ENCODE data around the gene UNKL.
A peak's percentile ranks its signal among the peaks of the same experiment; 100 is the strongest.

The UNKL gene

DNA sequence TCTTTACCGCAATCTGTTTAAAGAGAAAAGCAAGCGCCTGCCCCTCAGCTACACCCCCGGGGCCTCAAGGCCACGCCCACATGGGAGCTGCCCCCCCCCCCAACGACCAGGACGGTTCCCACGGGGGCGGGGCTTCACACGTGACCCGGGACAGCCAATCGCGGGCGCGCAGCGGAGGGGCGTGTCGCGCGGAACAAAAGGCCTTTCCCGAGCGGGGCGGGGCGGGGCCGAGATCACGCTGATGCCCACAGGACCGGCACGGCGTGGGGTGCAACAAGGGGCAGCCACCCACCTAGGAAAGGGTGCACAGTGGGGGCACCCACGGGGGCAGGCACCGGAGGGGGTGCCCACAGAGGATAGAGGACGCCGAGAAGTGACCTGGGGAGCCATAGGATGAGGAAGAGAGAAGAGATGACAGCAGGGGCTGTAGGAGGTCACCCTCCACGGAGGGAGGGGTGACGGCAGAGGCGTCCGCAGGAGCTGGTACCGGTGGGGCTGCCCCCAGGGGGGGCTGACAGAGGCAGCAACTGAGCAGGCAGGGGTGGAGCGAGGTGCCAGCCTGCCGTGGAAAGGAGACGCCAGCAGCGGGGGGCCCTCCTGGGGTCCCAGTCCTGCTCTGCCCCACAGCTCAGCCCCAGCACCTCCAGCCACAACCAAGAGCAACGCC is 6.2 kb downstream of the UNKL start:
- Histone ChIP-seq H3K4me1 (ENCODE audit: insufficient read depth, low read length) (no peaks in the 10 kb centered on the region), H3K27me3 (ENCODE audit: insufficient read depth, low read length) (no peaks in the 10 kb centered on the region), H3K4me3 (ENCODE audit: low read length) (peak overlapping the region; percentile 92), H3K9ac (ENCODE audit: low read depth, low read length) (peak overlapping the region; percentile 67), H3K9me3 (ENCODE audit: insufficient read depth, low read depth, low read length) (no peaks in the 10 kb centered on the region), H3K27ac (ENCODE audit: low read depth, low read length) (no peak overlapping the region), H3K36me3 (ENCODE audit: insufficient read depth, low read length) (peaks cover 8% of the 10 kb centered on the region; the same call in 1 of the 2 replicates)
- 3% methylated on average over 40 of the region's 42 CpGs for WGBS

DNA sequence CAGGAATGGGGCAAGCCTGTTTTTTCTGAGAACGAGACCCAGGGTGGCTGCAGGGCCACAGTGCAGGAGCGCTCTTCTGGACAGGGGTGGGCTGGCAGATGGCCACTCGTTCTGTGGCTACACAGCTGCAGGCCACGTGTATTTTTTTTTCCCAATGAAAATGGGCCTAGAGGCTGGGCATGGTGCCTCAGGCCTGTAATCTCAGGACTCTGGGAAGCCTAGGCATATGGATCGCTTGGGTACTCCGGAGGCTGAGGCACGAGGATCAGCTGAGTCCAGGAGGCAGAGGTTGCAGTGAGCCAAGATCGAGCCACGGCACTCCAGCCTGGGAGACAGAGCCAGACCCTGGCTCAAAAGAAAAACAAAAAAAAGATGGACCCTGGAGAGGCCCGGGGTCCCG is 6.8 kb downstream of the UNKL start:
- Histone ChIP-seq H3K27me3 (ENCODE audit: insufficient read depth, low read length) (no peaks in the 10 kb centered on the region), H3K9ac (ENCODE audit: low read depth, low read length) (peak overlapping the region; percentile 39; the same call in 1 of the 2 replicates), H3K4me1 (ENCODE audit: insufficient read depth, low read length) (no peaks in the 10 kb centered on the region), H3K27ac (ENCODE audit: low read depth, low read length) (peak overlapping the region; percentile 58; the same call in 1 of the 2 replicates), H3K36me3 (ENCODE audit: insufficient read depth, low read length) (peaks cover 6% of the 10 kb centered on the region; the same call in 1 of the 2 replicates), H3K9me3 (ENCODE audit: insufficient read depth, low read depth, low read length) (no peaks in the 10 kb centered on the region), H3K4me3 (ENCODE audit: low read length) (peak overlapping the region; percentile 92)
- 62% methylated on average over 11 of the region's 11 CpGs for WGBS

DNA sequence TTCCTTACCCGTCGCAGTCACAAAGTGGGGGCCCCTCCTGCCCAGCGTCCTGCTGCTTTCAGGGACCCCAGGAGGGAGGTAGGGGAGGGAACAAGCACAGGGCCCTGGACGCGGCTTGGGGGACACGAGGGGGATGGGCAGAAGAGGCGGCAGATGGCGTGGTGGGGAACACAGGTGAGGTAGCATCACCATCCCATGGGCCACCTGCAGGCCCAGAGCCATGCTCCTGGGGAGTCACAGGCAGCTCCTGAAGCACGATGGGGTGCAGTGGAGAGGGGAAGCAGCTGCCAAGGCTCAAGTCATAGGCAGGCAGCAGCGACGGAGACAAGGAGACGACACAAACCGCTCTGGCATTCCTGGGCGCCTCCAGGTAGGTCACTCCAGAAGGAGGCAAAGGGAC is 10.8 kb downstream of the UNKL start:
- Histone ChIP-seq H3K36me3 (ENCODE audit: insufficient read depth, low read length) (peaks cover 12% of the 10 kb centered on the region; the same call in 1 of the 2 replicates), H3K4me3 (ENCODE audit: low read length) (no peak overlapping the region), H3K27ac (ENCODE audit: low read depth, low read length) (no peak overlapping the region), H3K9me3 (ENCODE audit: insufficient read depth, low read depth, low read length) (no peaks in the 10 kb centered on the region), H3K9ac (ENCODE audit: low read depth, low read length) (no peak overlapping the region), H3K4me1 (ENCODE audit: insufficient read depth, low read length) (no peaks in the 10 kb centered on the region), H3K27me3 (ENCODE audit: insufficient read depth, low read length) (no peaks in the 10 kb centered on the region)
- WGBS, result 93% methylated on average over 14 of the region's 14 CpGs

DNA sequence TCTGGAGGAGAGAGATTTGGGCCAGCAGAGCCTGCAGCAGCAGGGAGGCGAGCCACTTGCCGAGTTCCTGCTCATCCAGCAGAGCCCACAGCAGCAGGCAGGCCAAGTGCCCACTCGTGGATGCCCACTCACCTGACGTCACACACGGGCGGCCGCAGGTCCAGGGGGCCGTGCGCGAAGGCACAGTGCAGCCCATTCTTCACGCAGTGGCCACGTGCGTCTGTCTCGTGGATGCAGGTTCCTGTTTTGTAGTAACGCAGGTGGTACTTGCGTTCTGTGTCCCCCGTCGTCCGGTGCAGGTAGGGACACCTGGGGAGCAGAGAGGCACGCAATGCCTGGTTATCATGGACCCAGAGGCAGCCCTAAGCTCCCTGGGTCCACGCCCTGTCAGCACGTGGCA is 11.5 kb downstream of the UNKL start:
- Histone ChIP-seq H3K4me3 (ENCODE audit: low read length) (no peak overlapping the region), H3K36me3 (ENCODE audit: insufficient read depth, low read length) (peaks cover 12% of the 10 kb centered on the region; the same call in 1 of the 2 replicates), H3K27me3 (ENCODE audit: insufficient read depth, low read length) (no peaks in the 10 kb centered on the region), H3K9me3 (ENCODE audit: insufficient read depth, low read depth, low read length) (no peaks in the 10 kb centered on the region), H3K9ac (ENCODE audit: low read depth, low read length) (no peak overlapping the region), H3K4me1 (ENCODE audit: insufficient read depth, low read length) (no peaks in the 10 kb centered on the region), H3K27ac (ENCODE audit: low read depth, low read length) (no peak overlapping the region)
- 95% methylated on average over 22 of the region's 22 CpGs for WGBS

DNA sequence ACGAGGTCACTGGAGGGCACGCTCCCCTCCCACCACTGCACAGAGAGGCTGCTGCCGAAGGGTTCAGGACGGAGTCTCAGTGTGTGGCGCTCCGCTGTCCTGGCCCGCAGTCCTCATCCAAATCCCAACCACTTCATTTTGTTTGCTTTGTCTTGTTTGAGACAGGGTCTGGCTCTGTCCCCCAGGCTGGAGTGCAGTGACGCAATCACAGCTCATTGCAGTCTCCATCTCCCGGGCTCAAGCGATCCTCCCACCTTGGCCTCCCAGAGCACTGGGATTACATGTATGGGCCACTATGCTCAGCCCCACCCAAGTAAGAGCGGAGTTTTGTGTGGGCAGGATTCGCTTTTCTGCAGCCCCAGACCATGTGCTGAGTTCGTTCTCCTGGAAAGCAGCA is 12.7 kb downstream of the UNKL start:
- Histone ChIP-seq H3K9ac (ENCODE audit: low read depth, low read length) (no peak overlapping the region), H3K36me3 (ENCODE audit: insufficient read depth, low read length) (peaks cover 12% of the 10 kb centered on the region; the same call in 1 of the 2 replicates), H3K27me3 (ENCODE audit: insufficient read depth, low read length) (no peaks in the 10 kb centered on the region), H3K27ac (ENCODE audit: low read depth, low read length) (no peak overlapping the region), H3K4me1 (ENCODE audit: insufficient read depth, low read length) (no peaks in the 10 kb centered on the region), H3K4me3 (ENCODE audit: low read length) (no peak overlapping the region), H3K9me3 (ENCODE audit: insufficient read depth, low read depth, low read length) (no peaks in the 10 kb centered on the region)
- 98% methylated on average over 13 of the region's 13 CpGs for WGBS

DNA sequence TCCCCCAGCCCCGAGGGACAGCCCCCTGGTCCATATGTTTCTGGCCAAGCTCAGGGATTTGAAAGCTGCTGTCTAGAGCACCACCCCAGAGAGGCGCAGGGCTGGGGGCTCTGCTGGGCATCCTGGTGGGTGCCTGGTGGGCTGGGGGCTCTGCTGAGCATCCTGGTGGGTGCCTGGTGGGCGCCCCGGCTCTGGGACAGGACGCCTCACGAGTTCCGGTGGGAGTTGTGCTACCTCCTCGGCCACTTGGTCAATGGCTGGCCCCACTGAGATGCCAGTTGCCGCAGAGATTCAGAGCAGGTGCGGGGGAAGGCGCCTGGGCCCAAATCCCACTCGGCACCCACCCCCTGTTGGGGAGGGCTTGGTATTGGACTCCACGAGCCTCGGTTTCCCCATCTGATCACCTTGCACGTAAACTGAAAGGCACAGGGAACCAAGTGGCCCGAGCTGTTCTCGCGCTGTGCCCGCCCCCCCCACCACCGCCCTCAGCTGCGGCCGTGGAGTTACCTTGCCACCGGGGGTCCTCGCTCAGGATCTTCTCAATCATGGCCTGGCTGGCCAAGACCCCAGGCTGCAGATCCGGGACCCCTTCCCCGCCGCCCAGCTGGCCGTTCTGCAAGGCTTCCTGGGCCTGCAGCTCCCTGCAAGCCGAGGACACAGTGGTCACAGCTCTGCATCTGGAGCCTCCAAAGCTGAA is 13.3 kb downstream of the UNKL start:
- Histone ChIP-seq H3K27me3 (ENCODE audit: insufficient read depth, low read length) (no peaks in the 10 kb centered on the region), H3K36me3 (ENCODE audit: insufficient read depth, low read length) (peaks cover 12% of the 10 kb centered on the region; the same call in 1 of the 2 replicates), H3K4me1 (ENCODE audit: insufficient read depth, low read length) (no peaks in the 10 kb centered on the region), H3K27ac (ENCODE audit: low read depth, low read length) (no peak overlapping the region), H3K4me3 (ENCODE audit: low read length) (no peak overlapping the region), H3K9ac (ENCODE audit: low read depth, low read length) (no peak overlapping the region), H3K9me3 (ENCODE audit: insufficient read depth, low read depth, low read length) (no peaks in the 10 kb centered on the region)
- 90% methylated on average over 29 of the region's 29 CpGs for WGBS

DNA sequence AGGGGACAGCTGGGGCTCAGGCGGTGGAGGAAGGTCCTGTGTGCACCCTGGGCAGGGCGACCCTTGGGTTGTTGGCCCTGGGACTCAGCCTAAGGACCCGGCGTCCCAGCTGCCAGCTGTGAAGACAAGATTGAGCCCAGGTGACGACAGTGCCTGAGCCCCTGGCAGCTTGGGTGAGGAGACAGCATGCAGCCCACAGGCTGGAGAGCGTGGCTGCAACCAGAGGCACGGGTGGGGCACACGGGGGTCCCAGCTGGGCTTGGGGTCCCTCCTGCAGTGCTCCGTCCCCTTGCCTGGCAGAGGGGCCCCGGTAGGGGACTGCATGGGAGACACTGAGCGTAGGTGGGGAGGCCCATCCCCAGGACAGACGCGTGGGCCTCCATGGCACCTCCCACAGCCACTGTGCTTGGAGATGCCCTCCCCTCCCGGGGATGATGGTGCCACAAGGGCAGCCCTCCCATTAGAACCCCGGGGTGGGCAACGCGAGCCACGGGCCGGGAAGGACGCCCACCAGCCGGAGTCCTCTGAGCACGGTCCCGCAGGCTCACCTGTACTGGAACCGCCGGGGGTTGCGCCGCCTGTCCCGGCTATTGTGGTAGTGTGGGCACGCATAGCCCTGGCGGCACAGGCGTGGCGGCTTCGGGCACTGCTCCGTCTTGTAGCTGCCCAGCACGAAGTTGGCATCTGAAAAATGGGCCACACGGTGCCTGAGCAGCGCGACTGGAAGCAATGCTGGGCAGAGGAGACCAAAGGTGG is 15.5 kb downstream of the UNKL start:
- Histone ChIP-seq H3K36me3 (ENCODE audit: insufficient read depth, low read length) (peaks cover 12% of the 10 kb centered on the region; the same call in 1 of the 2 replicates), H3K4me3 (ENCODE audit: low read length) (no peak overlapping the region), H3K27ac (ENCODE audit: low read depth, low read length) (no peak overlapping the region), H3K9ac (ENCODE audit: low read depth, low read length) (no peak overlapping the region), H3K4me1 (ENCODE audit: insufficient read depth, low read length) (no peaks in the 10 kb centered on the region), H3K9me3 (ENCODE audit: insufficient read depth, low read depth, low read length) (no peaks in the 10 kb centered on the region), H3K27me3 (ENCODE audit: insufficient read depth, low read length) (no peaks in the 10 kb centered on the region)
- 96% methylated on average over 38 of the region's 38 CpGs for WGBS

GRCh38 chr16:1398351-1398750 is 16.2 kb downstream of the UNKL start:
- 92% methylated on average over 9 of the region's 9 CpGs for WGBS
- Histone ChIP-seq H3K9me3 (ENCODE audit: insufficient read depth, low read depth, low read length) (no peaks in the 10 kb centered on the region), H3K4me1 (ENCODE audit: insufficient read depth, low read length) (no peaks in the 10 kb centered on the region), H3K27ac (ENCODE audit: low read depth, low read length) (no peak overlapping the region), H3K27me3 (ENCODE audit: insufficient read depth, low read length) (no peaks in the 10 kb centered on the region), H3K4me3 (ENCODE audit: low read length) (no peak overlapping the region), H3K9ac (ENCODE audit: low read depth, low read length) (no peak overlapping the region), H3K36me3 (ENCODE audit: insufficient read depth, low read length) (peaks cover 12% of the 10 kb centered on the region; the same call in 1 of the 2 replicates)

DNA sequence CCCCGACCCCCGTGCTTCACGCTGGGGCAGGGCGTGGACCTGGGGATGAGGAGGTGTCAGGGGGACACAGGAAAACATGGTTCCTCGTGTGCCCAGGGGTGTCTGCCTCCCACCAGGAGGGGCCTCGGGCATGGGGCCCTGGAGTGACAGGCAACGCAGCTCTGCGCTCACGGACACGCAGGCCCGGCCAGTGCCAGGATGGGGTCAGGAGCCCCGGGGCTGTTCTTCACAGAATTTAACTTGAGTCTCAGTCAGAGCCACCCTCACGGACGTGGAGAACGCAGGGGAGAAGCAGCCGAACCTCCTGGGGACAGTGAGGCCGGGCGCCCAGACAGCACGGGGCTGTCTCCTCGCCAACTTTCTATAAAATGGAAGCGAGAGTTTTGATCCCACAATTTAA is 16.7 kb downstream of the UNKL start:
- 96% methylated on average over 21 of the region's 21 CpGs for WGBS
- no peak overlapping the region for H3K27ac ChIP-seq (ENCODE audit: low read depth, low read length)
- no peak overlapping the region for H3K4me3 ChIP-seq (ENCODE audit: low read length)
- H3K4me1 ChIP-seq (ENCODE audit: insufficient read depth, low read length), result no peaks in the 10 kb centered on the region
- no peak overlapping the region for H3K9ac ChIP-seq (ENCODE audit: low read depth, low read length)
- no peaks in the 10 kb centered on the region for H3K9me3 ChIP-seq (ENCODE audit: insufficient read depth, low read depth, low read length)
- H3K27me3 ChIP-seq (ENCODE audit: insufficient read depth, low read length), result no peaks in the 10 kb centered on the region
- H3K36me3 ChIP-seq (ENCODE audit: insufficient read depth, low read length), result peaks cover 14% of the 10 kb centered on the region; the same call in 1 of the 2 replicates

DNA sequence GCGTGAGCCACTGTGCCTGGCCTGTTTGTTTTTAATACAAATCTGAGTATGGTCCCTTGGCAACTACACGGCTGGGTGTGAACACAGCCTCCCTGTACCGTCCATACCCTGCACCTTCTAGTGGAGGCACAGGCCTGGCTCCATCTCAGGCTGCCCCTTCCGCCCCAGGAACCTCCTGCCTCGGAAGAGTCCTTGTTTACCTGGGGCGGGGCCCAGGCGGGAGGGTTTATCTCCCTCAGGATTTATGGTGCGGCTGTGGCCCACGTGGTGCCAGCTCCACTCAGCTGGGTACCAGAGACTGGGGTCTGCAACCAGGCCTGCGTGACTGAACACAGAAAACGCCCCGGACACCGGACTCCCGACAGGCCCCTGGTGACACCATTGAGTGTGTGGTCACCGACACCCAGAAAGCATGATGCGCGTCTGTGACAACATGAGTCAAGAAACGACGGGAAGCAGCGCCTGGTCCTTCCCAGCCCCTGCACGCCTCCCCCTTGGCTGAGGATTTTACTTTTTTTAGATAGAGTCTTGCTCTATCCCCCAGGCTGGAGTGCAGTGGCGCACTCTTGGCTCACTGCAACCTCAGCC is 19.0 kb downstream of the UNKL start:
- 95% methylated on average over 22 of the region's 22 CpGs for WGBS
- no peak overlapping the region for H3K4me3 ChIP-seq (ENCODE audit: low read length)
- peaks cover 8% of the 10 kb centered on the region; the same call in 1 of the 2 replicates for H3K36me3 ChIP-seq (ENCODE audit: insufficient read depth, low read length)
- no peak overlapping the region for H3K9ac ChIP-seq (ENCODE audit: low read depth, low read length)
- H3K9me3 ChIP-seq (ENCODE audit: insufficient read depth, low read depth, low read length), result no peaks in the 10 kb centered on the region
- no peaks in the 10 kb centered on the region for H3K4me1 ChIP-seq (ENCODE audit: insufficient read depth, low read length)
- H3K27ac ChIP-seq (ENCODE audit: low read depth, low read length), result no peak overlapping the region
- H3K27me3 ChIP-seq (ENCODE audit: insufficient read depth, low read length), result no peaks in the 10 kb centered on the region

Data from HUES64 (cell line).